HFF-Myc (cell line): ENCODE results near the gene PARD6B.

Source experiments
- DNase-seq: peaks from one replicate; pipeline ENCODE4 v3.0.0-alpha.2; 2011; ENCODE audit warnings: low read depth; ENCODE audit errors: extremely low read depth
- H3K4me3 ChIP-seq: replicated peaks from 2 replicates; pipeline ENCODE4 v1.5.1; 2011; ENCODE audit warnings: low read depth, mild to moderate bottlenecking, control low read depth, low read length
- CTCF ChIP-seq: IDR thresholded peaks from 2 replicates; pipeline ENCODE4 v1.5.1; 2012; ENCODE audit warnings: mild to moderate bottlenecking, low read depth, low read length, control low read depth; ENCODE audit errors: missing control alignments

Gene PARD6B

GRCh38 chr20:50704971-50705370, 26.4 kb upstream of the PARD6B start:
- H3K4me3 ChIP-seq: no peak overlapping the region
- no peak for TF ChIP-seq CTCF
- no peak for DNase-seq

GRCh38 chr20:50708845-50709635, 22.3 kb upstream of the PARD6B start:
- TF ChIP-seq CTCF: no peak
- DNase-seq: no peak
- H3K4me3 ChIP-seq: no peak overlapping the region

- no peak for DNase-seq
- TF ChIP-seq CTCF: no peak
- no peak overlapping the region for H3K4me3 ChIP-seq
Observed at GRCh38 chr20:50709636-50709973, 21.8 kb upstream of the PARD6B start.

GRCh38 chr20:50710492-50711063, 20.8 kb upstream of the PARD6B start:
- TF ChIP-seq CTCF: no peak
- DNase-seq: no peak
- H3K4me3 ChIP-seq: no peak overlapping the region

- TF ChIP-seq CTCF: no peak
- no peak for DNase-seq
- no peak overlapping the region for H3K4me3 ChIP-seq
Observed at GRCh38 chr20:50711113-50711825, 20.1 kb upstream of the PARD6B start.

- no peak for DNase-seq
- TF ChIP-seq CTCF: no peak
- no peak overlapping the region for H3K4me3 ChIP-seq
Observed at GRCh38 chr20:50712771-50713656, 18.4 kb upstream of the PARD6B start.
